H1 (cell line): Measurements from ENCODE around the gene NMNAT3. TPM values are rescaled to one million over a fixed set of nuclear protein-coding genes. Genes with fewer than 3 reads are reported as not detected.

Source experiments
- CTCF ChIA-PET: fragments of 300-600 bp; sonication (Branson Sonifier 250); formaldehyde crosslinking; loops from one replicate; lab custom pipeline; 2021; ENCODE audit not compliant: partially characterized antibody; lab: Charles Lee
- POLR2A ChIA-PET: fragments of 300-600 bp; sonication (Branson Sonifier 250); formaldehyde crosslinking; loops from one replicate; lab custom pipeline; 2021; ENCODE audit warnings: inconsistent platforms; ENCODE audit not compliant: partially characterized antibody; lab: Charles Lee
- DNase-seq, 2 experiments: peaks; one replicate each; pipeline versions ENCODE4 v3.0.0 to v3.0.0-alpha.2; 2010 to 2022; ENCODE audit warnings: low spot score in 2 of 2, low read depth in 1 of 2, mixed read lengths in 1 of 2
- FAIRE-seq: peaks from 2 replicates; lab custom pipeline; 2011; peaks lifted over from hg19 to GRCh38; lab: Jason Lieb, UNC
- H2AFZ ChIP-seq: 2 replicates; pipeline ENCODE4 v1.8.1; 2012; ENCODE audit warnings: low read length, inconsistent platforms
- H2AK5ac ChIP-seq: 2 replicates; pipeline ENCODE4 v1.6.1; 2013; ENCODE audit warnings: low read depth, low read length
- H2BK120ac ChIP-seq: replicated peaks from 2 replicates; pipeline ENCODE3; 2013; ENCODE audit warnings: low read depth, low read length, inconsistent platforms
- H2BK12ac ChIP-seq: 2 replicates; pipeline ENCODE4 v1.6.1; 2013; ENCODE audit warnings: low read depth, low read length
- H2BK15ac ChIP-seq: 2 replicates; pipeline ENCODE4 v1.6.1; 2013; ENCODE audit warnings: low read length
- H2BK20ac ChIP-seq: 2 replicates; pipeline ENCODE4 v1.6.1; 2013; ENCODE audit warnings: low read length
- H2BK5ac ChIP-seq: 2 replicates; pipeline ENCODE4 v1.6.1; 2013; ENCODE audit warnings: low read depth, low read length
- H3K14ac ChIP-seq: 2 replicates; pipeline ENCODE4 v1.6.1; 2013; ENCODE audit warnings: inconsistent platforms; ENCODE audit not compliant: insufficient read length
- H3K18ac ChIP-seq: 2 replicates; pipeline ENCODE4 v1.6.1; 2013; ENCODE audit warnings: low read length; ENCODE audit errors: extremely low read depth
- H3K23ac ChIP-seq: 2 replicates; pipeline ENCODE4 v1.6.1; 2013; ENCODE audit warnings: inconsistent platforms; ENCODE audit not compliant: insufficient read length
- H3K23me2 ChIP-seq: 2 replicates; pipeline ENCODE4 v1.6.1; 2013; ENCODE audit warnings: low read depth, low read length
- H3K27ac ChIP-seq: 2 replicates; pipeline ENCODE4 v1.6.1; 2011; ENCODE audit warnings: low read depth, low read length, inconsistent platforms
- H3K27me3 ChIP-seq, 4 experiments: replicated peaks in 1 of 4; 1 replicate in 1 of 4; 2 replicates in 3 of 4; pipeline versions ENCODE4 v1.6.1 to v1.8.1; 2011 to 2013; ENCODE audit warnings: low read length in 3 of 4, mild to moderate bottlenecking in 3 of 4, inconsistent platforms in 2 of 4, mixed read lengths in 2 of 4, moderate library complexity in 1 of 4; ENCODE audit not compliant: control insufficient read depth in 3 of 4, insufficient read depth in 3 of 4; ENCODE audit errors: extremely low read depth in 1 of 4
- H3K36me3 ChIP-seq, 4 experiments: 2 replicates each; pipeline versions ENCODE4 v1.6.1 to v1.8.1; 2011 to 2013; ENCODE audit warnings: mild to moderate bottlenecking in 4 of 4, low read length in 3 of 4, moderate library complexity in 2 of 4, control low read depth in 1 of 4, inconsistent platforms in 1 of 4; ENCODE audit not compliant: insufficient read depth in 4 of 4, control insufficient read depth in 2 of 4
- H3K4ac ChIP-seq: replicated peaks from 2 replicates; pipeline ENCODE3; 2013; ENCODE audit warnings: low read length, low read depth, mixed read lengths, inconsistent platforms; ENCODE audit not compliant: insufficient read length
- H3K4me1 ChIP-seq, 4 experiments: replicated peaks in 1 of 4; 1 replicate in 1 of 4; 2 replicates in 3 of 4; pipeline versions ENCODE4 v1.6.1 to v1.8.1; 2011 to 2013; ENCODE audit warnings: low read length in 3 of 4, inconsistent platforms in 2 of 4, mixed read lengths in 1 of 4; ENCODE audit not compliant: insufficient read depth in 4 of 4, control insufficient read depth in 3 of 4
- H3K4me2 ChIP-seq, 2 experiments: 2 replicates each; pipeline versions ENCODE4 v1.6.1 to v1.8.1; 2011 to 2013; ENCODE audit warnings: low read depth in 2 of 2, low read length in 2 of 2, control low read depth in 1 of 2, inconsistent platforms in 1 of 2, mild to moderate bottlenecking in 1 of 2; ENCODE audit not compliant: insufficient read depth in 1 of 2
- H3K4me3 ChIP-seq, 4 experiments: fragments of 200-600, 300-600 bp in 1 of 4; sonication (generic), shearing (Covaris generic), sonication (Bioruptor Twin) in 1 of 4; 2 replicates each; pipeline versions ENCODE4 v1.5.1 to v1.8.1; 2011 to 2016; ENCODE audit warnings: low read length in 4 of 4, low read depth in 3 of 4, control low read depth in 2 of 4, inconsistent platforms in 2 of 4, mild to moderate bottlenecking in 2 of 4, mixed read lengths in 1 of 4, moderate library complexity in 1 of 4; ENCODE audit not compliant: insufficient read depth in 2 of 4; ENCODE audit errors: extremely low read depth in 1 of 4
- H3K56ac ChIP-seq: replicated peaks from 2 replicates; pipeline ENCODE3; 2013; ENCODE audit warnings: low read depth, mild to moderate bottlenecking, mixed read lengths, low read length, inconsistent platforms; ENCODE audit not compliant: insufficient read length
- H3K79me1 ChIP-seq: 2 replicates; pipeline ENCODE4 v1.6.1; 2013; ENCODE audit warnings: low read depth, low read length, control low read depth
- H3K79me2 ChIP-seq, 2 experiments: 2 replicates each; pipeline versions ENCODE4 v1.6.1 to v1.8.1; 2012 to 2013; ENCODE audit warnings: low read length in 2 of 2, mild to moderate bottlenecking in 2 of 2, inconsistent platforms in 1 of 2; ENCODE audit not compliant: insufficient read depth in 2 of 2, control insufficient read depth in 1 of 2
- H3K9ac ChIP-seq, 4 experiments: replicated peaks in 1 of 4; 1 replicate in 1 of 4; 2 replicates in 3 of 4; pipeline versions ENCODE4 v1.6.1 to v1.8.1; 2011 to 2013; ENCODE audit warnings: low read depth in 3 of 4, low read length in 3 of 4, control low read depth in 2 of 4, mild to moderate bottlenecking in 2 of 4, moderate library complexity in 2 of 4, inconsistent platforms in 1 of 4; ENCODE audit errors: extremely low read depth in 1 of 4
- H3K9me3 ChIP-seq, 2 experiments: 2 replicates each; pipeline versions ENCODE4 v1.6.1 to v1.8.1; 2012 to 2013; ENCODE audit warnings: mild to moderate bottlenecking in 2 of 2, moderate library complexity in 2 of 2, control low read depth in 1 of 2, inconsistent platforms in 1 of 2, low read depth in 1 of 2, low read length in 1 of 2, mixed read lengths in 1 of 2; ENCODE audit not compliant: insufficient read depth in 2 of 2
- H4K20me1 ChIP-seq, 2 experiments: replicated peaks in 1 of 2; 2 replicates each; pipeline versions ENCODE3 to v1.8.1; 2011 to 2013; ENCODE audit warnings: inconsistent platforms in 2 of 2, low read length in 2 of 2, mild to moderate bottlenecking in 1 of 2; ENCODE audit not compliant: insufficient read depth in 2 of 2, control insufficient read depth in 1 of 2
- H4K5ac ChIP-seq: 2 replicates; pipeline ENCODE4 v1.6.1; 2013; ENCODE audit warnings: low read length, low read depth, mixed read lengths, inconsistent platforms; ENCODE audit not compliant: insufficient read length
- H4K8ac ChIP-seq: 2 replicates; pipeline ENCODE4 v1.8.0; 2013; ENCODE audit warnings: mild to moderate bottlenecking, moderate library complexity, low read length, inconsistent platforms; ENCODE audit not compliant: insufficient read depth; ENCODE audit errors: extremely low read depth
- H4K91ac ChIP-seq: replicated peaks from 2 replicates; pipeline ENCODE3; 2013; ENCODE audit warnings: low read length, mixed read lengths, inconsistent platforms; ENCODE audit not compliant: insufficient read length
- ATF2 ChIP-seq: IDR thresholded peaks from 2 replicates; pipeline ENCODE4 v1.6.1; 2012; ENCODE audit warnings: low read length, inconsistent platforms
- ATF3 ChIP-seq: IDR thresholded peaks from 2 replicates; pipeline ENCODE4 v1.6.1; 2011; ENCODE audit warnings: low read depth, mild to moderate bottlenecking, low read length; ENCODE audit not compliant: insufficient read depth
- CBX5 ChIP-seq: fragments of 300-800, 300-1000 bp; sonication (generic); IDR thresholded peaks from 2 replicates; pipeline ENCODE4 v1.7.1; 2016; ENCODE audit warnings: antibody characterized with exemption, low read length, low read depth
- GTF2F1 ChIP-seq: IDR thresholded peaks from 2 replicates; pipeline ENCODE4 v1.6.1; 2012; ENCODE audit warnings: low read depth, low read length, improper control_type of control experiment, borderline replicate concordance
- HDAC6 ChIP-seq: IDR thresholded peaks from one replicate; pipeline ENCODE4 v1.7.1; 2012; ENCODE audit warnings: low read depth, mild to moderate bottlenecking, inconsistent platforms, low read length, moderate library complexity
- JUND ChIP-seq: IDR thresholded peaks from 2 replicates; pipeline ENCODE4 v1.6.1; 2011; ENCODE audit warnings: mild to moderate bottlenecking, improper control_type of control experiment, low read length
- KDM4A ChIP-seq: IDR thresholded peaks from one replicate; pipeline ENCODE4 v1.7.1; 2012; ENCODE audit warnings: low read depth, mild to moderate bottlenecking, moderate library complexity, low read length, inconsistent platforms; ENCODE audit not compliant: severe bottlenecking
- KDM5A ChIP-seq: fragments of 200-600 bp; IDR thresholded peaks from 2 replicates; pipeline ENCODE4 v1.7.1; 2012; ENCODE audit warnings: mild to moderate bottlenecking, low read length, inconsistent platforms, mixed read lengths
- SIRT6 ChIP-seq: IDR thresholded peaks from one replicate; pipeline ENCODE4 v1.7.1; 2012; ENCODE audit warnings: low read length, inconsistent platforms
- SP2 ChIP-seq: IDR thresholded peaks from 2 replicates; pipeline ENCODE4 v1.6.1; 2012; ENCODE audit warnings: mild to moderate bottlenecking, low read length, inconsistent platforms
- TAF7 ChIP-seq: optimal IDR thresholded peaks from 2 replicates; pipeline ENCODE3; 2011; ENCODE audit warnings: low read depth, mild to moderate bottlenecking, inconsistent platforms, low read length, moderate library complexity, borderline replicate concordance
- TBP ChIP-seq: IDR thresholded peaks from 2 replicates; pipeline ENCODE4 v1.6.1; 2011; ENCODE audit warnings: low read depth, low read length, improper control_type of control experiment
- ZNF274 ChIP-seq: IDR thresholded peaks from 2 replicates; pipeline ENCODE4 v1.7.0; 2012; ENCODE audit warnings: low read length, borderline replicate concordance; ENCODE audit errors: extremely low read depth
- WGBS, 2 experiments: shearing (Covaris generic) in 1 of 2; methylation state at CpG; one replicate each; pipeline versions ENCODE4 v1.1.6 to v1.1.7; 2013 to 2015; ENCODE audit warnings: low lambda C conversion rate in 2 of 2, mixed read lengths in 2 of 2, inconsistent platforms in 1 of 2, low coverage in 1 of 2, missing lambda C conversion rate in 1 of 2; ENCODE audit not compliant: insufficient replicate concordance in 2 of 2, insufficient coverage in 1 of 2, insufficient read length in 1 of 2; ENCODE audit errors: extremely low coverage in 1 of 2, missing lambda C conversion rate in 1 of 2; 5-methylcytosine and 5-hydroxymethylcytosine counted together
- polyA plus RNA-seq, 7 experiments: library from polyadenylated mRNA; depleted of rRNA in 3 of 7; stranded (reverse) in 5 of 7; unstranded in 2 of 7; fragments of >200 nt in 5 of 7; fragments of 200-250 nt in 2 of 7; gene quantifications; 1 replicate in 5 of 7; 2 replicates in 1 of 7; 4 replicates in 1 of 7; pipeline versions ENCODE4 v1.2.1 to v1.2.3, GENCODE V29; 2011 to 2013; ENCODE audit warnings: missing spikeins in 2 of 7, mixed read lengths in 2 of 7
- total RNA-seq: library from RNA; stranded (reverse); fragmentation: NEBNext Ultra II Directional; extraction: Animal tissue kit (Norgen Biotek cat#: 25700); gene quantifications from 2 replicates; pipeline ENCODE4 v1.2.1, GENCODE V29; 2021

The NMNAT3 gene
- total and polyA plus RNA-seq, 2 of the 8 experiments (the other 6 are each of a cell fraction or from before 2014, with no cell fraction given), result 4.2 to 4.3 TPM

GRCh38 chr3:139611528-139611927 lies 66.2 kb downstream of the NMNAT3 start:
- no peak overlapping the region for H4K5ac ChIP-seq
- H2AFZ ChIP-seq, result no peak overlapping the region
- no peaks in the 10 kb centered on the region for H3K36me3 ChIP-seq
- H3K4me2 ChIP-seq, result no peak overlapping the region
- H3K4me1 ChIP-seq, result no peaks in the 10 kb centered on the region; a peak in 2 of 7 replicates
- H3K79me1 ChIP-seq, result no peaks in the 10 kb centered on the region
- FAIRE-seq (no peak), DNase-seq (no peak)
- H2BK12ac ChIP-seq, result no peak overlapping the region
- no peak overlapping the region for H2AK5ac ChIP-seq
- no peak overlapping the region for H2BK5ac ChIP-seq
- CTCF ChIA-PET, result interaction anchor here (0.5 kb wide), 1 partner anchor 49 kb away, joined by 4 read pairs; no protein-coding TSS in a partner anchor
- no peaks in the 10 kb centered on the region for H3K79me2 ChIP-seq
- no peak overlapping the region for H3K56ac ChIP-seq
- no peak overlapping the region for H4K91ac ChIP-seq
- H3K9me3 ChIP-seq, result no peaks in the 10 kb centered on the region
- H3K27me3 ChIP-seq, result no peaks in the 10 kb centered on the region
- no peak overlapping the region for H2BK120ac ChIP-seq
- H2BK15ac ChIP-seq, result no peak overlapping the region
- no peaks in the 10 kb centered on the region; the same call in 1 of the 2 replicates for H3K23me2 ChIP-seq
- H3K4me3 ChIP-seq, result no peak overlapping the region
- H3K18ac ChIP-seq, result no peak overlapping the region
- 82% methylated on average over 5 of the region's 5 CpGs; no CpG with 5 or more reads in 1 of the 2 experiments for WGBS, 2 experiments
- H3K4ac ChIP-seq, result no peak overlapping the region
- H3K23ac ChIP-seq, result no peak overlapping the region
- no peak overlapping the region for H3K27ac ChIP-seq
- H4K8ac ChIP-seq, result no peak overlapping the region
- POLR2A ChIA-PET, result no interaction called here
- no peak overlapping the region for H3K14ac ChIP-seq
- H3K9ac ChIP-seq, result no peak overlapping the region
- no peak overlapping the region for H2BK20ac ChIP-seq
- H4K20me1 ChIP-seq, result no peaks in the 10 kb centered on the region
- TF ChIP-seq ATF2, result no peak
- no peak for TF ChIP-seq SIRT6
- no peak for TF ChIP-seq ATF3
- no peak for TF ChIP-seq KDM4A
- no peak for TF ChIP-seq HDAC6
- no peak for TF ChIP-seq GTF2F1
- TF ChIP-seq SP2, result no peak
- TF ChIP-seq CBX5, result no peak
- no peak for TF ChIP-seq KDM5A
- TF ChIP-seq ZNF274, result no peak
- no peak for TF ChIP-seq JUND
- no peak for TF ChIP-seq TAF7
- no peak for TF ChIP-seq TBP
